ENCODE data around the gene STAB2.

- TF ChIP-seq CTCF (IDR thresholded peaks at IDR 0.05) (no peak), ZFX (IDR thresholded peaks at IDR 0.05; ENCODE audit: borderline replicate concordance) (no peak)
Observed at GRCh38 chr12:103677905-103678304, 90.8 kb downstream of the STAB2 start.
